ENCODE data around the gene NKPD1. TPM values are rescaled to one million over a fixed set of nuclear protein-coding genes. Genes with fewer than 3 reads are reported as not detected.

NKPD1 gene, protein sequence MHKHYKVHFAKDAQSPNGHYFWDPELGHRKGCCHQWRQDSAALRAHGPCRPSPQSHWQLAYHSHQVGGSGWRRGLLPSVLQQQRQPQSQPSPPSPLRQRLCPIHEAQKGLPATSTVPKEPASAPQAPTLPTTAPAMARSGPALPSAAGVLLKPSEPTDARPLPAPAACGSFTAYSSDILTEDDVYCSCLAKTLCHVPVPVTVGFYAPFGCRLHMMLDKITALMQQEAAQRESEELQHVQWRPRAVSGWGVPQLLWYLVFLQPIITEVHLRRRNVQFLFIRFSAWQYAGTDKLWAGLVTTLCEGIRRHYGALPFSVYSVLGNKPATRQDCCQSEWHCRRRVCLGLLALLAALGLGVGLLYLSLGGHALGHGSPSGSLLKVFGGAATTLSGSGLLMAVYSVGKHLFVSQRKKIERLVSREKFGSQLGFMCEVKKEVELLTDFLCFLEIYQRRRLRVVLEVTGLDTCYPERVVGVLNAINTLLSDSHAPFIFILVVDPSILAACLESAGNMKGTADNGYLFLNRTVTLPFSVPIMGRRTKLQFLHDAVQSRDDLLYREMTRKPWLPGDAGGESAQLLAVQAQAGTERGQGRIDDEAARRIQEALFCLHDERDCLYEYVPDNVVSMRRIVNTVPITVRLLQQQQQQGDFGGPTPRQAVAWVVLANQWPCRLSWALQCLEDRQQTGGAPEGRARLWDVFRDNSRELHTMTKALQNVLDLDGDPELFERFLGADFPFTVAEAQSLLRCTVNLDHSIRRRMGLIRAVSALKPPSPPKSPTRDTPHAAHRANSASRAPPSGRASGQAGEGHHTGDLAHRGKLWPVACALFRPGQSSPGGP
- total RNA-seq, result under 1 TPM in 1 of 2 experiments, not detected in 1; 0.17 TPM

DNA sequence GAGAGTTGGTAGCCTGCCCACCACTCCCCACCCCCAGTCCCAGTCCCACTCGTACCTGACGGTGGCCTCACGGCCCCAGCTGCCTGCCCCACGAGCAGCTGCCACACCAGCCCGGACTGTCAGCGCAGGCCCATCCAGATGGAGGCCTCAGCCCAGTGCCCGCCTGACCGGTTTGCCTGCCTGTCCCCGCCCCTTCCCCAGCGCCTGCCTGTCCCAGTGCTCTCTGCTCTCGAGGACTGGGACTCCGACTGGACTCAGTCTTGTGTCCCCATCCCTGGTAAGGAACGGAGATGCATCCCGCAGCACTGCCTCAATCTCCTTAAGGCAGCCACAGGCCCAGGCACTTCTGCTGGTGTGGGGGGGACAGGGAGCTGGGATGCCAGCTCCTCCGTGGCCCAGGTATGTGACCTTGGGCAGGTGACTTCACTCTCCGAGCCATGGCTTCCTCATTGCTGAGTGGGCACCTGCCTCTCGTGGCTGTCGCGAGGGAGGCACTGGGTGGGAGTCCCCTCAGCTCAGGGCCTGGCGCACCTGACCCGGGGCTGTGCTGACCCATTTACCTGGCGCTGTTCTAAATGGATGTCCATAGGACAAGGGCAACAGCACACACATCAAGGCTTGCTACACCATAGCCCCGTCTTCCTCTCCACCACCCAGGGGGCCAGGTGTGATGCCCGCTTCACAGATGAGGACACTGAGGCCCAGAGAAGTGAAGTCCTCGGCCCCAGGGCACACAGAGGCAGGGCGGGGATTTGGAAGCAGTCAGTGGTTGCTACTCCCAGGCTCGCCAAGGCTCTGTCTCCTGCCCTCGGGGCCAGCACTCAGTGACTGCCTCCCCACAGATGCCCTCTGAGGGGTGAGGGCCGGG lies at the start of gene NKPD1:
Gene NKPD1 (minus strand): TSS at position 113 of the 868 bp plus-strand sequence. CDS start 832 bp downstream, outside the sequence.
- DNase-seq, result no peak
- CTCF ChIA-PET, result no interaction called here
- Mint-ChIP-seq H3K27ac (no peak within 1 kb of the TSS), H3K4me3 (no peak within 1 kb of the TSS), H3K36me3 (ENCODE audit: low read depth) (no peaks in the 10 kb centered on the region), H3K27me3 (ENCODE audit: low read depth) (peaks cover 5% of the 10 kb centered on the region), H3K4me1 (ENCODE audit: low read depth) (peaks cover 14% of the 10 kb centered on the region), H3K9me3 (no peaks in the 10 kb centered on the region)
- intact Hi-C loops (cut with micrococcal nuclease), result no loop called here

DNA sequence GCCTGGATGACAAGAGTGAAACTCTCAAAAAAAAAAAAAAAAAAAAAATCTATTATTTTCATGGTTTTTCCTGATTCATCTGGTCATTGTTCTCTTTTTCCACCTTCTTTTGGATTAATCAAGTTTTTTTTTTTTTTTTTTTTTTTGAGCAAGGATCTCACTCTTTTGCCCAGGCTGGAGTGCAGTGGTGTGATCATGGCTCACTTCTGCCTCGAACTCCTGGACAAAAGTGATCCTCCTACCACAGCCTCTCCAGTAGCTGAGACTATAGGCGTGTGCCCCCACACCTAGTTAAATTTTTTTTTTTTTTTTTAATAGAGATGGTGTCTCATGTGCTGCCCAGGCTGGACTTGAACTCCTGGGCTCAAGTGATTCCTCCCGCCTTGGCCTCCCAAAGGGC lies 45.5 kb upstream of the NKPD1 start:
- CTCF ChIA-PET, result interaction anchor here (0.6 kb wide), 1 partner anchor 26 kb away, joined by 3 read pairs; no protein-coding TSS in a partner anchor
- no peaks in the 10 kb centered on the region for H3K4me1 Mint-ChIP-seq (ENCODE audit: low read depth)

DNA sequence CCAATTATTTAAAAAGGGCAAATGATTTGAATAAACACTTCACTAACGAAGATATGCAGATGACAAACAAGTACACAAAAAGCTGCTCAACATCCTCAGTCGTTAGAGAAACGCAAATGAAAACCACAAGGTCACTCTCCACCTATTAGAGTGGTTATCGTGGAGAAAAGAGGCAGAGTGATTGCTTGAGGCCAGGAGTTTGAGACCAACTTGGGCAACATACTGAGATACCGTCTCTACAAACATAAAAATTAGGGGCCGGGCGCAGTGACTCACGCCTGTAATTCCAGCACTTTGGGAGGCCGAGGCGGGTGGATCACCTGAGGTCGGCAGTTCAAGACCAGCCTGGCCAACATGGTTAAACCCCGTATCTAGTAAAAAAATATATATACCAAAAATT lies 45.0 kb upstream of the NKPD1 start:
- no peaks in the 10 kb centered on the region for H3K9me3 Mint-ChIP-seq
- no peaks in the 10 kb centered on the region for H3K4me1 Mint-ChIP-seq (ENCODE audit: low read depth)
- intact Hi-C loops (cut with micrococcal nuclease), result no loop called here
- H3K27me3 Mint-ChIP-seq (ENCODE audit: low read depth), result no peaks in the 10 kb centered on the region
- CTCF ChIA-PET, result interaction anchor here (0.6 kb wide), 1 partner anchor 26 kb away, joined by 3 read pairs; no protein-coding TSS in a partner anchor
- no peak overlapping the region for H3K4me3 Mint-ChIP-seq
- no peak for DNase-seq
- H3K36me3 Mint-ChIP-seq (ENCODE audit: low read depth), result no peaks in the 10 kb centered on the region
- H3K27ac Mint-ChIP-seq, result no peak overlapping the region

More for the DNA sequence above, 45.5 kb upstream of the NKPD1 start:
- no peak overlapping the region for H3K27ac Mint-ChIP-seq
- no peaks in the 10 kb centered on the region for H3K9me3 Mint-ChIP-seq
- no peak for DNase-seq
- intact Hi-C loops (cut with micrococcal nuclease), result no loop called here
- no peak overlapping the region for H3K4me3 Mint-ChIP-seq
- no peaks in the 10 kb centered on the region for H3K36me3 Mint-ChIP-seq (ENCODE audit: low read depth)
- peaks cover 2% of the 10 kb centered on the region for H3K27me3 Mint-ChIP-seq (ENCODE audit: low read depth)

GRCh38 chr19:45202637-45203036 lies 41.9 kb upstream of the NKPD1 start:
- intact Hi-C loops (cut with micrococcal nuclease), result no loop called here
- CTCF ChIA-PET, result no interaction called here
- H3K9me3 Mint-ChIP-seq, result no peaks in the 10 kb centered on the region

GRCh38 chr19:45200568-45200967 lies 39.8 kb upstream of the NKPD1 start:
- Mint-ChIP-seq H3K4me3 (no peak overlapping the region), H3K36me3 (ENCODE audit: low read depth) (no peaks in the 10 kb centered on the region), H3K27ac (no peak overlapping the region), H3K9me3 (no peaks in the 10 kb centered on the region), H3K27me3 (ENCODE audit: low read depth) (no peaks in the 10 kb centered on the region), H3K4me1 (ENCODE audit: low read depth) (no peaks in the 10 kb centered on the region)
- CTCF ChIA-PET, result interaction anchor here (1.9 kb wide), 1 partner anchor 138 kb away, joined by 4 read pairs; no protein-coding TSS in a partner anchor
- intact Hi-C loops (cut with micrococcal nuclease), result no loop called here
- peak; percentile 19 for DNase-seq

More at GRCh38 chr19:45202637-45203036, 41.9 kb upstream of the NKPD1 start:
- no peaks in the 10 kb centered on the region for H3K27me3 Mint-ChIP-seq (ENCODE audit: low read depth)
- H3K27ac Mint-ChIP-seq, result no peak overlapping the region
- H3K4me3 Mint-ChIP-seq, result no peak overlapping the region
- DNase-seq, result no peak
- no peaks in the 10 kb centered on the region for H3K4me1 Mint-ChIP-seq (ENCODE audit: low read depth)
- H3K36me3 Mint-ChIP-seq (ENCODE audit: low read depth), result no peaks in the 10 kb centered on the region

DNA sequence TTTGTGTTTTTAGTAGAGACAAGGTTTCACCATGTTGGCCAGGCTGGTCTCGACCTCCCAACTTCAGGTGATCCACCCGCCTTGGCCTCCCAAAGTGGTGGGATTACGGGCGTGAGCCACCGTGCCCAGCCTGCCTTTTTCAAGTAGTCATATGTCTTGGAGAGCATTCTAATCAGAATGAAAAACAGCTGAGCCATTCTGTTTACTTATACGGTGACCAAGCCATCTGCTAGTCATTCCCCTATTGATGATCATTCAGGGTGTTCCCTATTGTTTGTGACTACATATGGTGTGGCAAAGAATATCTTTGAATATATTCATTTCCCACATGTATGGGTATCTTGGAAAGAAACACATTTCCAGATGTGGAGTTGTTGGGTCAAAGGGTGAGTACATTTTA lies 35.0 kb upstream of the NKPD1 start:
- DNase-seq, result no peak
- no peaks in the 10 kb centered on the region for H3K4me1 Mint-ChIP-seq (ENCODE audit: low read depth)
- no peaks in the 10 kb centered on the region for H3K9me3 Mint-ChIP-seq

DNA sequence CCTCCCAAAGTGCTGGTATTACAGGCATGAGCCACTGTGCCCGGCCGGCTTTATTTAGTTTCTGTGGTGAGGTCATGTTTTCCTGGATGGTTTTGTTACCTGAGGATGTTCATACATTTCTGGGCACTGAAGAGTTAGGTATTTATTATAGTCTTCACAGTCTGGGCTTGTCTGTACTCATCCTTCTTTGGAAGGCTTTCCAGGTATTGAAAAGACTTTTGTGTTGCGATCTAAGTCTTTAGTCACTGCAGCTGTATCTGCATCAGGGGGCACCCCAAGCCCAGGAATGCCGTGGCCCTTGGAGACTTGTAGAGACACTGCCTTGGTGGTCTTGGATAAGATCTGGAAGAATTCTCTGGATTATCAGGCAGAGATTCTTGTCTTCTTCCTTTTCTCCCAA lies 30.6 kb upstream of the NKPD1 start:
- CTCF ChIA-PET, result no interaction called here
- H3K27ac Mint-ChIP-seq, result no peak overlapping the region
- H3K4me1 Mint-ChIP-seq (ENCODE audit: low read depth), result peaks cover 5% of the 10 kb centered on the region
- H3K9me3 Mint-ChIP-seq, result peaks cover 1% of the 10 kb centered on the region
- no peak for DNase-seq
- intact Hi-C loops (cut with micrococcal nuclease), result no loop called here
- H3K4me3 Mint-ChIP-seq, result no peak overlapping the region
- no peaks in the 10 kb centered on the region for H3K36me3 Mint-ChIP-seq (ENCODE audit: low read depth)
- no peaks in the 10 kb centered on the region for H3K27me3 Mint-ChIP-seq (ENCODE audit: low read depth)

More for the DNA sequence above, 35.0 kb upstream of the NKPD1 start:
- Mint-ChIP-seq H3K4me3 (no peak overlapping the region), H3K27me3 (ENCODE audit: low read depth) (no peaks in the 10 kb centered on the region), H3K36me3 (ENCODE audit: low read depth) (no peaks in the 10 kb centered on the region), H3K27ac (no peak overlapping the region)
- CTCF ChIA-PET, result no interaction called here
- intact Hi-C loops (cut with micrococcal nuclease), result no loop called here

DNA sequence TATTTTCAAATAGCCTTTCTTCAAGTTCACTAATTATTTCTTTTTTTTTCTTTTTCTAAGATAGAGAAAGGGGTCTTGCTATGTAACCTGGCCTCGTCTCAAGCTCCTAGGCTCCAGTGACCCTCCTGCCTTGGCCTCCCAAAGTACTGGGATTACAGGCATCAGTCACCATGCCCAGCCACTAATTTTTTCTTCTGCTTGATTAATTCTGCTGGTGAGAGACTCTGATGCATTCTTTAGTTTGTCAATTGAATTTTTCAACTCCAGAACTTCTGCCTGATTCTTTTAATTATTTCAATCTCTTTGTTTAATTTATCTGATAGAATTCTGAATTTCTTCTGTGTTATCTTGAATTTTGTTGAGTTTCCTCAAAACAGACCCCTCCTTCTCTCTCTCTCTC lies 29.2 kb upstream of the NKPD1 start:
- no peaks in the 10 kb centered on the region for H3K36me3 Mint-ChIP-seq (ENCODE audit: low read depth)
- no peaks in the 10 kb centered on the region for H3K27me3 Mint-ChIP-seq (ENCODE audit: low read depth)
- H3K9me3 Mint-ChIP-seq, result peaks cover 1% of the 10 kb centered on the region
- intact Hi-C loops (cut with micrococcal nuclease), result loop anchor here (5.0 kb wide), 1 partner anchor 288 kb away; no protein-coding TSS in a partner anchor
- H3K4me1 Mint-ChIP-seq (ENCODE audit: low read depth), result peaks cover 5% of the 10 kb centered on the region
- no peak for DNase-seq
- CTCF ChIA-PET, result no interaction called here
- H3K4me3 Mint-ChIP-seq, result no peak overlapping the region
- H3K27ac Mint-ChIP-seq, result no peak overlapping the region

DNA sequence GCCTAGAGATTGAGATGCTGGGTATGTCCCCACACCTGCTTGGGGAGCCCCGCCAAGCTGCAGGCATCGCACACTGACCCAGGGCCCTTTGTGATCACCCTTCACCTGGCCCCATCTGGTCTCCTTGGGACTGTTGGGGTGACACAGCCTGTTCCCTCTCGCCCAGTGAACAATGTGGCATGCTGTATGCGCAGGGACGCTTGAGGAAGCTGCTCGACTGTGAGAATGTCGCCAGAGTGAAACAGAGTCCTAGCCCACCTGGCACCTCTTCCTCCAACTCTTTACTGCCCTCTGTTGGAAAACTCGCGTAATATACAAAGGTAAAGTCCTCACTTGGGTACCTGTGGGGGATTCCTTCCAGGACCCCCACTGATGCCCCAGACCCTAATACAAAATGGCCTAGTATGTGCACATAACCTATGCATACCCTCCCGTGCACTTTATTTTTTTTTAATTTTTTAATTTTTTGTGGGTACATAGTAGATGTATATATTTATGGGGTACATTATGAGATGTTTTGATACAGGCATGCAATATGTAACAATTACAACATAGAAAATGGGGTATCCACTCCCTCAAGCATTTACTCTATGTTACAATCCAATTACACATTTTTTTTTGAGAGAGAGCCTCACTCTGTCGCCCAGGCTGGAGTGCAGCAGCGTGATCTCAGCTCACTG lies 26.8 kb upstream of the NKPD1 start:
- CTCF ChIA-PET, result interaction anchor here (0.5 to 1.6 kb wide), 16 partner anchors 10 to 150 kb away, joined by 3 to 5 read pairs (median 3); partner anchors contain the start of gene PPP1R37
- H3K36me3 Mint-ChIP-seq (ENCODE audit: low read depth), result no peaks in the 10 kb centered on the region
- intact Hi-C loops (cut with micrococcal nuclease), result loop anchor here (1.0 to 5.0 kb wide), 4 partner anchors 23 to 285 kb away; no protein-coding TSS in a partner anchor
- peak; percentile 32 for DNase-seq
- no peak overlapping the region for H3K4me3 Mint-ChIP-seq
- H3K4me1 Mint-ChIP-seq (ENCODE audit: low read depth), result peaks cover 13% of the 10 kb centered on the region
- peaks cover 1% of the 10 kb centered on the region for H3K9me3 Mint-ChIP-seq
- H3K27ac Mint-ChIP-seq, result no peak overlapping the region
- H3K27me3 Mint-ChIP-seq (ENCODE audit: low read depth), result no peaks in the 10 kb centered on the region

DNA sequence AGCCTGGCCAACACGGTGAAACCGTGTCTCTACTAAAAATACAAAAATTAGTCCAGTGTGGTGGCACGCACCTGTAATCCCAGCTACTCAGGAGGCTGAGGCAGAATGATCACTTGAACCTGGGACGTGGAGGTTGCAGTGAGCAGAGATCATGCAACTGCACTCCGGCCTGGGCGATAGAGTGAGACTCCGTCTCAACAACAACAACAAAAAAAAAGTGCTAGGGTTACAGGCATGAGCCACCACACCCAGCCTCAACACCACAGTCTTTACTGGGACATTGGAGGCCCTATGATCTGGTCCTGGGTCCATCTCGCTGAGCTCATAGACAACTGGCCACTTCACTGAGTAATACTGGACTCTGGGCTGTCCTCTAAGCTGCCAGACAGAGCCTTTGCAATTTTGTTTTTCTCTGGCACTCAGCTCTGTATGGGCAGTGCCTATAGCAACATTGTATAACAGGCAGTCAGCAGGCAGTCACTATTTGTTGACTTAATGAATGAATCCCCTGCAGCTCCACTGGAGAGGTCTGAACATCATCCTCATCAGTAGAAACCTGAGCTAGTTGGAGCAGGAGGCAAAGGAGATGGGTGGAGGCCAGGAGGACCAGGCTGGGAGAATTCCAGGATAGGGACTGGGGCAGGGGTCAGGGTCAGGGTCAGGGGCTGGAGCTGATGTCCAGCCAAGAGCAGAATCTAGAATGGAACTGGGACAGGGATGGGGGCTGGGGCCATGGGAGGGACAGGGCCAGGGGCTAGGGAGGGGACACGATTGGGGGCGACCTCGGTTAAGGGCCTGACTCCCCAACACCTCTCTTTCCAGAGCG lies 25.9 kb upstream of the NKPD1 start:
- Mint-ChIP-seq H3K4me1 (ENCODE audit: low read depth) (peaks cover 14% of the 10 kb centered on the region), H3K27ac (no peak overlapping the region), H3K4me3 (no peak overlapping the region), H3K9me3 (peaks cover 1% of the 10 kb centered on the region), H3K27me3 (ENCODE audit: low read depth) (no peaks in the 10 kb centered on the region), H3K36me3 (ENCODE audit: low read depth) (no peaks in the 10 kb centered on the region)
- CTCF ChIA-PET, result interaction anchor here (0.5 to 1.6 kb wide), 18 partner anchors 9 to 151 kb away, joined by 3 to 5 read pairs (median 3); partner anchors contain the start of gene PPP1R37
- DNase-seq, result no peak
- intact Hi-C loops (cut with micrococcal nuclease), result loop anchor here (1.0 to 5.0 kb wide), 4 partner anchors 22 to 284 kb away; no protein-coding TSS in a partner anchor
